ENCODE results near the gene FBXL17. TPM values are rescaled to one million over a fixed set of nuclear protein-coding genes. Genes with fewer than 3 reads are reported as not detected.

The FBXL17 gene
- total and polyA plus RNA-seq, 2 of the 13 experiments (the other 11 are each of a cell fraction or from before 2014, with no cell fraction given) = 3.0 to 7.9 TPM

GRCh38 chr5:108420755-108421154, 38.9 kb upstream of the FBXL17 start (continued):
- TF ChIP-seq ZNF414 (CRISPR knock-in tag; IDR thresholded peaks at IDR 0.05) = no peak
- no peak for TF ChIP-seq TIGD3 (CRISPR knock-in tag; IDR thresholded peaks at IDR 0.05; ENCODE audit: borderline replicate concordance)
- no peak for TF ChIP-seq NCOR1 (IDR thresholded peaks at IDR 0.05; ENCODE audit: borderline replicate concordance, low read length)
- TF ChIP-seq KAT2B (IDR thresholded peaks at IDR 0.05; ENCODE audit: borderline replicate concordance, low read depth, low read length) = no peak
- TF ChIP-seq ZFP82 (CRISPR knock-in tag; IDR thresholded peaks at IDR 0.05; ENCODE audit: borderline replicate concordance) = no peak
- no peak for TF ChIP-seq ZNF768 (CRISPR knock-in tag; IDR thresholded peaks at IDR 0.05)
- no peak for TF ChIP-seq CREM (IDR thresholded peaks at IDR 0.05)
- no peak for TF ChIP-seq CREM (CRISPR knock-in tag; IDR thresholded peaks at IDR 0.05)

- no peak for DNase-seq (ENCODE audit: low spot score)
- Histone ChIP-seq H3K4me3 (replicated peaks in 1 of 3; ENCODE audit: insufficient read depth in 1 of 3, low read depth in 2 of 3, low read length in 3 of 3) (no peak overlapping the region), H3K36me3 (replicated peaks in 1 of 2; ENCODE audit: control insufficient read depth in 1 of 2, insufficient read depth in 2 of 2, low read length in 2 of 2) (no peaks in the 10 kb centered on the region), H3K4me1 (ENCODE audit: insufficient read depth, low read length) (no peaks in the 10 kb centered on the region), H3K27ac (ENCODE audit: extremely low read length, insufficient read depth, low read length) (no peak overlapping the region), H3K4me2 (ENCODE audit: low read depth, low read length) (no peak overlapping the region), H3K9ac (ENCODE audit: insufficient read depth, low read depth, low read length) (no peak overlapping the region), H3K9me3 (ENCODE audit: low read length) (no peaks in the 10 kb centered on the region), H3K79me2 (ENCODE audit: insufficient read depth, low read length) (no peaks in the 10 kb centered on the region), H4K20me1 (ENCODE audit: insufficient read depth, low read length) (no peaks in the 10 kb centered on the region), H2AFZ (ENCODE audit: low read length) (no peak overlapping the region), H3K27me3 (ENCODE audit: control insufficient read depth in 1 of 2, insufficient read depth in 2 of 2, low read length in 2 of 2) (0 out of 5 replicates have a peak, but pooled peaks cover 0 to 4% of the 10 kb centered on the region in 2 experiments)
- in situ Hi-C loops (cut with HindIII; ENCODE audit: extremely low pct_ligation_motif_present, low pct_unique_long_range_greater_than_20kb) = no loop called here
- BruUV-seq (replicated peaks) = no TSS peak
- intact Hi-C loops (cut with micrococcal nuclease; ENCODE audit: unreplicated experiment) = no loop called here
- WGBS (ENCODE audit: low lambda C conversion rate) = 24% methylated on average over 5 of the region's 5 CpGs
- TF ChIP-seq ZNF274 (CRISPR knock-in tag; IDR thresholded peaks at IDR 0.05) (no peak), FOXM1 (CRISPR knock-in tag; IDR thresholded peaks at IDR 0.05) (no peak), TSC22D2 (CRISPR knock-in tag; IDR thresholded peaks at IDR 0.05; ENCODE audit: borderline replicate concordance) (no peak), RFX5 (IDR thresholded peaks at IDR 0.05; ENCODE audit: low read depth, low read length) (no peak), ZNF674 (CRISPR knock-in tag; IDR thresholded peaks at IDR 0.05; ENCODE audit: low read depth) (no peak), E2F2 (CRISPR knock-in tag; IDR thresholded peaks at IDR 0.05; ENCODE audit: borderline replicate concordance) (no peak), SCMH1 (CRISPR knock-in tag; IDR thresholded peaks at IDR 0.05; ENCODE audit: borderline replicate concordance) (no peak), REPIN1 (CRISPR knock-in tag; IDR thresholded peaks at IDR 0.05; ENCODE audit: borderline replicate concordance, low read depth) (no peak), ZNF567 (CRISPR knock-in tag; IDR thresholded peaks at IDR 0.05; ENCODE audit: borderline replicate concordance) (no peak)
- CTCF ChIA-PET (ENCODE audit: low intra/inter-chr PET ratio, low total read pairs) = no interaction called here
- ATAC-seq = no peak
- POLR2A ChIA-PET = no interaction called here
- no peak for FAIRE-seq
These were observed 38.3 kb upstream of the FBXL17 start for GRCh38 chr5:108420158-108420557.
